VCaP (cell line): ENCODE measurements around the gene RASSF10.

Experiments
- H3K27ac ChIP-seq: fragments of 450-650 bp; 2 replicates; pipeline ENCODE4 v1.5.1; 2017
- TF ChIP-seq, protein P1 (sequence below): fragments of 450-650 bp; conservative IDR thresholded peaks from 2 replicates; pipeline ENCODE4 v1.5.1; 2017; ENCODE audit warnings: mild to moderate bottlenecking, moderate library complexity

The RASSF10 gene

DNA sequence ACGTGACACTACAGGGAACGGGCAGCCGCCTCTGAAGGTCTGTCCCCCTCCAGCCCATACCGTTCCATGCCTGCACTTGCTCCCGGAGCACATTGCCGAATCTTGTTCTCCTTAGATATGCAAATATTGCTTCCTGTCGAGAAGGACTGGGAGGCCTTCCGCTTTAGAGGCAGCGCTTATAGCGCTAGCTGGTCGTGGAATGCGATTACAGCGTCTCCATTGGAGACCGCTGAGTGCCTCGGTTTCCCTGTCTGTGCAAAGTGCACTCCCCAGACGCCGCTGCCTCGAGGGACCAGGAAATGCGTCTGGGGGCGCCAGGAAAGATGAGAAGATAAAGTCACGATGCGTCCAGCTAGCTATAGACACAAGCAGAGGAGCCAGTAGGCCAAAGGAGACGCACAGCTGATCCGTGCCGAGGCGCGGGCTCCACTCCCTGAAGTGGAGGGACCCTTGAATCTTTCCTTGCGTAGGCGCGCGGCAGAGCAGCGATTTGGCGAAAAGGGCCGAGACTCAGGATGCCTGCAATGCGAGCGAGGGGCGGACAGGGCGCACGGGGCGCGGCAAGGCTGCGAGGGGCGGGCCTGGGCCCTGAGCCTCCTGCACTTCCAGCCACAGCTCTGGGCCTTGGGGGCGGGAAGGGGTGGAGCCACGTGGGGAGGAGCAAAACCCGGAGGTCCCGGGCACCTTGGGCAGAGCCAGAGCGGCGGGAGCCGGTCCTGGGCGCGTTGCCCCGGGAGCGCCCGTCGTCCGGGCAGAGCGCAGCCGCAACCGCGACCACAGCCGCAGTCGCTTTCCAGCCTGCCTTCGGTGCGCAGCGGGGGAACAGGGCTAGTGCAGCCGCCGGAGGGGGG, at the start of gene RASSF10:
TSS of gene RASSF10 (plus strand) at position 692 of the 851 bp plus-strand sequence. CDS start 261 bp downstream, outside the sequence.
- H3K27ac ChIP-seq: peak within 1 kb of the TSS; percentile 77
- TF ChIP-seq, protein P1, sequence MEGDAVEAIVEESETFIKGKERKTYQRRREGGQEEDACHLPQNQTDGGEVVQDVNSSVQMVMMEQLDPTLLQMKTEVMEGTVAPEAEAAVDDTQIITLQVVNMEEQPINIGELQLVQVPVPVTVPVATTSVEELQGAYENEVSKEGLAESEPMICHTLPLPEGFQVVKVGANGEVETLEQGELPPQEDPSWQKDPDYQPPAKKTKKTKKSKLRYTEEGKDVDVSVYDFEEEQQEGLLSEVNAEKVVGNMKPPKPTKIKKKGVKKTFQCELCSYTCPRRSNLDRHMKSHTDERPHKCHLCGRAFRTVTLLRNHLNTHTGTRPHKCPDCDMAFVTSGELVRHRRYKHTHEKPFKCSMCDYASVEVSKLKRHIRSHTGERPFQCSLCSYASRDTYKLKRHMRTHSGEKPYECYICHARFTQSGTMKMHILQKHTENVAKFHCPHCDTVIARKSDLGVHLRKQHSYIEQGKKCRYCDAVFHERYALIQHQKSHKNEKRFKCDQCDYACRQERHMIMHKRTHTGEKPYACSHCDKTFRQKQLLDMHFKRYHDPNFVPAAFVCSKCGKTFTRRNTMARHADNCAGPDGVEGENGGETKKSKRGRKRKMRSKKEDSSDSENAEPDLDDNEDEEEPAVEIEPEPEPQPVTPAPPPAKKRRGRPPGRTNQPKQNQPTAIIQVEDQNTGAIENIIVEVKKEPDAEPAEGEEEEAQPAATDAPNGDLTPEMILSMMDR: no peak

DNA sequence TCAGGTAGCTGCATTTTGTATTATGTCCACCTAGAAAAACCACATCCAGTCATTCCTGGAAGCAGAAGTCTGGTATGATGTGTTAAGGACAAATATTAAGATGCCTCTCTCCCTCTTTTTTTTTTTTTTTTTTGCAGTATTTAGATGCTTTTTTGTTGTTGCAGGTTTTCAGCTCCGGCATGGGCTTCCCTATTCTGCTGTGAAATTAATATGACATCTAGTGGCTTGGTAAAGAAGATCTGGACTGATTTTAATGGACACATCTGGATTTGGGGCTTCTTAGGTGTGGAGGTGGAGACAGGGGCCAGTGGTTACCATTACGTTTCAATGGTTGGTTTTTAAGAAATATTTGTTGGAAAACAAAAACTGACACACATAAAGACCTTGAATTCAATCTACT, 47.5 kb upstream of the RASSF10 start:
- H3K27ac ChIP-seq: no peak overlapping the region
- TF ChIP-seq, protein P1: peak; percentile 29

DNA sequence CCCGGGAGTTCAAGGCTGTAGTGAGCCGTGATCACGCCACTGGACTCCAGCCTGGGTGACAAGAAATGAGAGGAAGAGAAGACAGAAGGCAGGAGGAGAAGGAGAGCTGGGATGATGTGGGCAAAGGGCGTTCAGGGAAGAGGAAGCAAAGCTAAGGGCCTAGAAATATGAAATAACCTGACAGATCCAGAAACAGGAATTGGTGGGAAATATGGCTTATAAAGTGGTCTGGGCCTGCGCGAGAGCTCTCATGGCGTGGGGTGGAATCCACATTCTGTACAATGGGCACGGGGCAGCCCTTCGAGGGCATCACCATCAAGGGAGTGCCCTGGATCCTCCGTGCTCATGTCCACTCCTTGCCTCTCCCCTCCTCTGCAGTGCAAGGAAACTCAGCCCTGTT, 46.8 kb upstream of the RASSF10 start:
- TF ChIP-seq, protein P1: no peak
- H3K27ac ChIP-seq: no peak overlapping the region

DNA sequence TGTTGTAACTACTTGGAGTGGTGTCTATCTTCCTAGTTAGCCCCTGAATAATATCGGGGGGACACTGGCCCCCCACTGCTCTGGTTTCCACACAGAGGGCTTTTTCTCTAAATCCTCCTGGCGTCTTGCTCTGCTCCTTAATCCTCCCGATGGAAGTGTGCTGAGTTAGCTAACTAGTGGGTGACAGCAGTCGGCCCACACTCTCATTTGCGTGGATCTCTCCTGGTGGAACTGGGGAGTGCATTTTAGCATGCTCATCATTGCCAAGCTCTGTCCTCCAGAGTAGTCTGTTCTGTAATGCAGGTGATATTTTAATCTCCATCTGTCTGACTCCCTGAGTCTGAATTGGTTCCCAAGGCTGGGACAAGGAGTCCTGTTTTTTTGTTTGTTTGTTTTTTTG, 46.1 kb upstream of the RASSF10 start:
- H3K27ac ChIP-seq: no peak overlapping the region
- TF ChIP-seq, protein P1: no peak

DNA sequence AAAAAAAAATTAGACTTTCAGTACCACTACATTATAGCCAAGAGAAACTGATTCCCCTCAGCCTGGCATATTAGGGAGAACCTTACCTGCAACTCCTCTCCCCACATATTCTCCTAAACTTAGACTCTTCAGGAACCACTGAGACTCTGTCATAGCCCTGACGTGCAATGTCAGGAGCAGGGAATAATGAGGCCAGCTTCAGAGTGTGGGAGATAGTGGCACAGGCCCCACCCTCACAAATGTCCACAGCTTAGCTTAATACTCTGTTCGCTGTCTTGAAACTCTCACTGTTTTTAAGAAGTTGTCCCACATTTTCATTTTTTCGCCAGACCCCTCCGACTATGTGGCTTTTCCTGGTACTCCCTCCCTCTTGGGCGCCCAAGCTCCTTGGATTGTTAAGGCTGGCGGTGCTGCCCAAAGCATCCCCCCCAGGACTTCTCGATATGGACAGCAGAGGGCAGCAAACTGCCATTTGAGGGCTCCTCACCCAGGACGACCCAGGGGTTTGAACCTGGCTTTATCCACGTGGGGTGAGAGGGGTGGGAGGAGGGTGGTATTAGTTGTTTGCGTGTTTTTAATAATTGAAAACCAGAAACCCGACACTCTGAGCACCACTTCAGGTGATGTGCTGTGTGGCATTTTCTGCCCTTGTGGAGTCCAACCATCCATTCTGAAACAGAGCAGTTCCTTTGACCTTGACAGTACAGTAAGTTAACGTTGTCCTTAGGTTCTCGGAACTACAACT, 45.2 kb upstream of the RASSF10 start:
- TF ChIP-seq, protein P1: peak; percentile 89
- peak overlapping the region; percentile 15; the same call in 1 of the 2 replicates for H3K27ac ChIP-seq

DNA sequence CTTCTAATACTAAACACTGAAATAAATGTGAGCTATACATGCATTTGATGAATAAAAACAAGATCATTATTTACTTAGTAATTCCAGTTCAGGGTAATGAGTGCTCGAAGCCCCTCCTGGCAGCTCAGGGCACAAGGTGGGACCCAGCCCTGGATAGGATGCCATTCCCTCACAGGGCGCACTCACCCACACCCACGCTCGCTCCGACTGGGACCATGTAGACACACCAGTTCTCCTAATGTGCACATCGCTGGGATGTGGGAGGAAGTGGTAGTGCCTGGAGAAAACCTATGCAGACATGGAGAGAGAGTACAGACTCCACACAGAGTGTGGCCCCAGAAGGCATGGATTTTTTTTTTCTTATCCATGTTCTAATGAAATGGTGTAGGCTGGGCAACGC, 44.5 kb upstream of the RASSF10 start:
- TF ChIP-seq, protein P1: no peak
- H3K27ac ChIP-seq: peak overlapping the region; percentile 15; the same call in 1 of the 2 replicates

DNA sequence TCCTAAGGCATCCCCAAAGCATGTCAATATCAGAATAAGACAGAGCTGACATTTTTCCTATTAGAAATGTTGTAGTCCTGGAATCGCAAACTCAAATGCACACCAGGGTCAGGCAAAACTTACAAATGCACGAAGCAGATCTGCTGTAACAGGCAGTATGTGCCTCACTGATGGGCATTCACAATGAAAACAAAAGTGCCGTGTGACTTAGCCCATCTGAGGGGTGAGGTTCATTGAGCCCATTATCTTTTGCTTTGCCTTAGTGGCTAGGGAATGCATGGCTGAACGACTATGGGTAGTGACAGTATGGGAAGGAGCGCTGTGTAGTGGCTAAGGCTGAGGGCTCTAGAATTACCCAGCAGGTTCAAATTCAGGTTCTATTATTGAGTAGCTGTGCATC, 43.1 kb upstream of the RASSF10 start:
- TF ChIP-seq, protein P1: no peak
- no peak overlapping the region for H3K27ac ChIP-seq
